ENCODE data around the gene AGBL1. TPM values are rescaled to one million over a fixed set of nuclear protein-coding genes. Genes with fewer than 3 reads are reported as not detected.

AGBL1 gene
- total and polyA plus RNA-seq, 2 experiments from 2014 or later: not detected

GRCh38 chr15:86355801-86356200 lies 276.1 kb downstream of the AGBL1 start:
- Histone ChIP-seq H3K27me3 (replicated peaks; ENCODE audit: insufficient read depth) (no peaks in the 10 kb centered on the region), H4K20me1 (ENCODE audit: insufficient read depth) (no peaks in the 10 kb centered on the region), H3F3A (ENCODE audit: insufficient read depth) (no peaks in the 10 kb centered on the region), H3K79me2 (ENCODE audit: insufficient read depth) (no peaks in the 10 kb centered on the region), H3K9me2 (ENCODE audit: insufficient read depth) (peaks cover 4% of the 10 kb centered on the region), H3K4me3 (no peak overlapping the region), H3K9me3 (ENCODE audit: low read depth) (peaks cover 3% of the 10 kb centered on the region), H3K36me3 (ENCODE audit: low read depth) (no peaks in the 10 kb centered on the region; the same call in 1 of the 2 replicates), H3K4me1 (ENCODE audit: insufficient read depth) (no peaks in the 10 kb centered on the region), H2AFZ (no peak overlapping the region), H3K4me2 (ENCODE audit: unreplicated experiment) (no peak overlapping the region), H3K27ac (no peak overlapping the region), H3K9ac (no peak overlapping the region)
- no peak for DNase-seq
- no peak for TF ChIP-seq EZH2phosphoT487 (IDR thresholded peaks at IDR 0.05; ENCODE audit: insufficient read depth, low read depth)
- no peak for TF ChIP-seq EZH2 (IDR thresholded peaks at IDR 0.05; ENCODE audit: insufficient read depth, poor library complexity, severe bottlenecking)
- whole genome bisulfite sequencing, 2 experiments (ENCODE audit: low coverage in 1 of 2, low lambda C conversion rate in 2 of 2, missing lambda C conversion rate in 2 of 2): 0% methylated on average over 1 of the region's 1 CpG
- in situ Hi-C loops (cut with MboI): no loop called here

- Histone ChIP-seq H3K4me3 (no peak overlapping the region), H3K27me3 (replicated peaks; ENCODE audit: insufficient read depth) (no peaks in the 10 kb centered on the region), H3K27ac (no peak overlapping the region), H3K4me2 (ENCODE audit: unreplicated experiment) (no peak overlapping the region), H4K20me1 (ENCODE audit: insufficient read depth) (no peaks in the 10 kb centered on the region), H3K9me3 (ENCODE audit: low read depth) (peaks cover 3% of the 10 kb centered on the region), H3K36me3 (ENCODE audit: low read depth) (no peaks in the 10 kb centered on the region; the same call in 1 of the 2 replicates), H3K79me2 (ENCODE audit: insufficient read depth) (no peaks in the 10 kb centered on the region), H3F3A (ENCODE audit: insufficient read depth) (no peaks in the 10 kb centered on the region), H2AFZ (no peak overlapping the region), H3K9ac (no peak overlapping the region), H3K9me2 (ENCODE audit: insufficient read depth) (peaks cover 4% of the 10 kb centered on the region), H3K4me1 (ENCODE audit: insufficient read depth) (no peaks in the 10 kb centered on the region)
- no peak for TF ChIP-seq EZH2 (IDR thresholded peaks at IDR 0.05; ENCODE audit: insufficient read depth, poor library complexity, severe bottlenecking)
- no peak for TF ChIP-seq EZH2phosphoT487 (IDR thresholded peaks at IDR 0.05; ENCODE audit: insufficient read depth, low read depth)
- in situ Hi-C loops (cut with MboI): no loop called here
- no peak for DNase-seq
These were observed 282.9 kb downstream of the AGBL1 start for GRCh38 chr15:86362555-86362954.

- no peaks in the 10 kb centered on the region for H3K36me3 ChIP-seq (ENCODE audit: low read depth)
- no peak overlapping the region for H3K9ac ChIP-seq
- H3K27ac ChIP-seq: no peak overlapping the region
- in situ Hi-C loops (cut with MboI): no loop called here
- H4K20me1 ChIP-seq (ENCODE audit: insufficient read depth): no peaks in the 10 kb centered on the region
- H2AFZ ChIP-seq: no peak overlapping the region
- no peak for TF ChIP-seq EZH2phosphoT487 (IDR thresholded peaks at IDR 0.05; ENCODE audit: insufficient read depth, low read depth)
- 17 to 27% methylated on average over 1 of the region's 1 CpG for WGBS, 2 experiments (ENCODE audit: low coverage in 1 of 2, low lambda C conversion rate in 2 of 2, missing lambda C conversion rate in 2 of 2)
- H3K4me2 ChIP-seq (ENCODE audit: unreplicated experiment): no peak overlapping the region
- no peaks in the 10 kb centered on the region for H3F3A ChIP-seq (ENCODE audit: insufficient read depth)
- H3K4me3 ChIP-seq: no peak overlapping the region
- no peaks in the 10 kb centered on the region for H3K27me3 ChIP-seq (replicated peaks; ENCODE audit: insufficient read depth)
- H3K79me2 ChIP-seq (ENCODE audit: insufficient read depth): no peaks in the 10 kb centered on the region
- no peaks in the 10 kb centered on the region for H3K4me1 ChIP-seq (ENCODE audit: insufficient read depth)
- no peaks in the 10 kb centered on the region for H3K9me2 ChIP-seq (ENCODE audit: insufficient read depth)
- no peaks in the 10 kb centered on the region for H3K9me3 ChIP-seq (ENCODE audit: low read depth)
- DNase-seq: no peak
These were observed 293.5 kb downstream of the AGBL1 start for GRCh38 chr15:86373147-86373546.

- no peak overlapping the region for H3K4me3 ChIP-seq
- H3K79me2 ChIP-seq (ENCODE audit: insufficient read depth): no peaks in the 10 kb centered on the region
- WGBS, 2 experiments (ENCODE audit: low coverage in 1 of 2, low lambda C conversion rate in 2 of 2, missing lambda C conversion rate in 2 of 2): 0 to 6% methylated on average over 1 of the region's 1 CpG
- H3K4me1 ChIP-seq (ENCODE audit: insufficient read depth): no peaks in the 10 kb centered on the region
- DNase-seq: no peak
- no peak overlapping the region for H3K4me2 ChIP-seq (ENCODE audit: unreplicated experiment)
- no peaks in the 10 kb centered on the region for H3K9me3 ChIP-seq (ENCODE audit: low read depth)
- H3K9me2 ChIP-seq (ENCODE audit: insufficient read depth): no peaks in the 10 kb centered on the region
- no peak overlapping the region for H3K9ac ChIP-seq
- no peaks in the 10 kb centered on the region for H3K36me3 ChIP-seq (ENCODE audit: low read depth)
- H3K27ac ChIP-seq: no peak overlapping the region
- no peaks in the 10 kb centered on the region for H3K27me3 ChIP-seq (replicated peaks; ENCODE audit: insufficient read depth)
- in situ Hi-C loops (cut with MboI): no loop called here
- H4K20me1 ChIP-seq (ENCODE audit: insufficient read depth): no peaks in the 10 kb centered on the region
- TF ChIP-seq EZH2phosphoT487 (IDR thresholded peaks at IDR 0.05; ENCODE audit: insufficient read depth, low read depth) (no peak), EZH2 (IDR thresholded peaks at IDR 0.05; ENCODE audit: insufficient read depth, poor library complexity, severe bottlenecking) (no peak)
- H3F3A ChIP-seq (ENCODE audit: insufficient read depth): no peaks in the 10 kb centered on the region
- no peak overlapping the region for H2AFZ ChIP-seq
These were observed 296.1 kb downstream of the AGBL1 start for GRCh38 chr15:86375733-86376280.

GRCh38 chr15:86377914-86378313 lies 298.2 kb downstream of the AGBL1 start:
- TF ChIP-seq EZH2 (IDR thresholded peaks at IDR 0.05; ENCODE audit: insufficient read depth, poor library complexity, severe bottlenecking) (no peak), EZH2phosphoT487 (IDR thresholded peaks at IDR 0.05; ENCODE audit: insufficient read depth, low read depth) (no peak)
- Histone ChIP-seq H3K36me3 (ENCODE audit: low read depth) (no peaks in the 10 kb centered on the region), H3F3A (ENCODE audit: insufficient read depth) (no peaks in the 10 kb centered on the region), H3K4me1 (ENCODE audit: insufficient read depth) (no peaks in the 10 kb centered on the region), H3K27ac (no peak overlapping the region), H3K79me2 (ENCODE audit: insufficient read depth) (no peaks in the 10 kb centered on the region), H3K4me2 (ENCODE audit: unreplicated experiment) (no peak overlapping the region), H3K9me3 (ENCODE audit: low read depth) (no peaks in the 10 kb centered on the region), H3K9me2 (ENCODE audit: insufficient read depth) (no peaks in the 10 kb centered on the region), H3K27me3 (replicated peaks; ENCODE audit: insufficient read depth) (no peaks in the 10 kb centered on the region), H4K20me1 (ENCODE audit: insufficient read depth) (no peaks in the 10 kb centered on the region), H3K4me3 (no peak overlapping the region), H2AFZ (no peak overlapping the region), H3K9ac (no peak overlapping the region)
- in situ Hi-C loops (cut with MboI): no loop called here
- no peak for DNase-seq
- 29% methylated on average over 1 of the region's 1 CpG for WGBS, 2 experiments (ENCODE audit: low coverage in 1 of 2, low lambda C conversion rate in 2 of 2, missing lambda C conversion rate in 2 of 2)

Measured in GM23248 (cell line).